ENCODE results near the gene DHRSX. TPM values are rescaled to one million over a fixed set of nuclear protein-coding genes. Genes with fewer than 3 reads are reported as not detected.

The DHRSX gene
- total RNA-seq, 1 experiment from 2014 or later = 11.5 TPM

DNA sequence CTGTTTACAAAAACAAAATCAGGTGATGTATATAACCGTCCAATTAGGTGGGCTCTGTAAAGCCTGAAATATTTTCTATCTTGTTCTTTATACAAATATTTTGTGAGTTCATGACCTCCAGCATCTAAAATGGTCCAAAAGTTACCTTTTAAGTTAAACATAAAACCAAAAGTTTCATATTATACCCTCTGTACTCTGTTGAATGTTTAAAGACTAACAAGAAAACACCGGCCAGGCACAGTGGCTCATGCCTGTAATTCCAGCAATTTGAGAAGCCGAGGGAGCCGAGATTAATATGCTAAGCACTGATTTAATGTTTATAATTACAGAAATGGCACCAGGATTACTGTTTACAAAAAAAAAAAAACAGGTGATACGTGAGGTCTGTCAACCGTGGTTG, 328.4 kb downstream of the DHRSX start:
- no peaks in the 10 kb centered on the region for H3K4me1 ChIP-seq (ENCODE audit: insufficient read depth, low read length)
- POLR2A ChIA-PET (ENCODE audit: unreplicated experiment) = no interaction called here

More for the DNA sequence above, 328.4 kb downstream of the DHRSX start:
- TF ChIP-seq, protein P1, sequence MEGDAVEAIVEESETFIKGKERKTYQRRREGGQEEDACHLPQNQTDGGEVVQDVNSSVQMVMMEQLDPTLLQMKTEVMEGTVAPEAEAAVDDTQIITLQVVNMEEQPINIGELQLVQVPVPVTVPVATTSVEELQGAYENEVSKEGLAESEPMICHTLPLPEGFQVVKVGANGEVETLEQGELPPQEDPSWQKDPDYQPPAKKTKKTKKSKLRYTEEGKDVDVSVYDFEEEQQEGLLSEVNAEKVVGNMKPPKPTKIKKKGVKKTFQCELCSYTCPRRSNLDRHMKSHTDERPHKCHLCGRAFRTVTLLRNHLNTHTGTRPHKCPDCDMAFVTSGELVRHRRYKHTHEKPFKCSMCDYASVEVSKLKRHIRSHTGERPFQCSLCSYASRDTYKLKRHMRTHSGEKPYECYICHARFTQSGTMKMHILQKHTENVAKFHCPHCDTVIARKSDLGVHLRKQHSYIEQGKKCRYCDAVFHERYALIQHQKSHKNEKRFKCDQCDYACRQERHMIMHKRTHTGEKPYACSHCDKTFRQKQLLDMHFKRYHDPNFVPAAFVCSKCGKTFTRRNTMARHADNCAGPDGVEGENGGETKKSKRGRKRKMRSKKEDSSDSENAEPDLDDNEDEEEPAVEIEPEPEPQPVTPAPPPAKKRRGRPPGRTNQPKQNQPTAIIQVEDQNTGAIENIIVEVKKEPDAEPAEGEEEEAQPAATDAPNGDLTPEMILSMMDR (conservative IDR thresholded peaks at IDR 0.05; ENCODE audit: low read depth, low read length) = no peak
- TF ChIP-seq EZH2phosphoT487 (IDR thresholded peaks at IDR 0.05; ENCODE audit: borderline replicate concordance, low read length) (no peak), EZH2 (IDR thresholded peaks at IDR 0.05; ENCODE audit: low read length, unreplicated experiment) (no peak)
- Histone ChIP-seq H3F3A (ENCODE audit: low read length, unreplicated experiment) (no peaks in the 10 kb centered on the region), H3K9me2 (replicated peaks; ENCODE audit: low read length) (no peaks in the 10 kb centered on the region), H3K27ac (ENCODE audit: low read length) (no peak overlapping the region), H3K79me2 (ENCODE audit: low read length) (no peaks in the 10 kb centered on the region), H4K20me1 (ENCODE audit: low read length) (no peaks in the 10 kb centered on the region), H3K36me3 (ENCODE audit: low read depth, low read length) (no peaks in the 10 kb centered on the region), H3K9me3 (ENCODE audit: low read length) (no peaks in the 10 kb centered on the region), H3K9ac (ENCODE audit: low read length) (no peak overlapping the region), H3K4me2 (ENCODE audit: low read length) (no peak overlapping the region), H3K27me3 (ENCODE audit: low read length) (no peaks in the 10 kb centered on the region), H2AFZ (ENCODE audit: low read length) (no peak overlapping the region), H3K4me3 (ENCODE audit: low read length) (no peak overlapping the region)
- no peak for ATAC-seq
- intact Hi-C loops (cut with micrococcal nuclease) = no loop called here
- CTCF ChIA-PET = no interaction called here
- no peak for DNase-seq
- no TSS peak for BruUV-seq (replicated peaks)

Other genes starting within 250 kb of the DHRSX start
- gene ZBED1, start within 50 bp of the DHRSX start, total RNA-seq (2014; rRNA removed) = 14.2 and 15.9 TPM in 2 replicates
- gene CD99, start 190.3 kb upstream of the DHRSX start, total RNA-seq (2014; rRNA removed) = 202 and 325 TPM in 2 replicates

Measured in PC-3 (cell line).